Stimulated activated CD8-positive, alpha-beta memory T cell treated with anti-CD3 and anti-CD28 coated beads, Interleukin-12 subunit alpha, Interleukin-12 subunit beta, amount 100 ng/mL, for 24 hours (primary cell): Measurements from ENCODE around the gene CSNK1A1L.

ENCODE experiments used
- DNase-seq: peaks from one replicate; pipeline ENCODE4 v3.0.0-alpha.2; 2020; ENCODE audit errors: extremely low read depth

The CSNK1A1L gene

DNA sequence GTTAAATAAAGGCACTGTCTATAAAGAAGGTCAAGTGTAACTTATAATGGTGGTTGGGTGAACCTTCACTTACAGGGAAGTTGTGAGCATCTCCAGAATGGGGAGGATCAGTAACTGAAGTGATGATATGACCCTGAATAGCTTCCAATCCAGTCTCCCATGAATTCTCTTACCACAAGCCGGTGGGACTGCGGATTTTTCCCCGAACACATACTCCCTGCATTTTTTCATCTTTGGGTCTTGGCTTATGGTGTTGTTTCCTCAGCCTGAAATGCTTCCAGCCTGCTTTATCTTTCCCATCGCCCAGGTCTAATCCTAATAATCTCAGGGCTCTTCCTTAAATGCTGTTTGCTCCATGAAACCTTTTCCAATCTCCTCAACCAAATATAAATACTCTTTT, 2.0 kb upstream of the CSNK1A1L start:
- no peak for DNase-seq

DNA sequence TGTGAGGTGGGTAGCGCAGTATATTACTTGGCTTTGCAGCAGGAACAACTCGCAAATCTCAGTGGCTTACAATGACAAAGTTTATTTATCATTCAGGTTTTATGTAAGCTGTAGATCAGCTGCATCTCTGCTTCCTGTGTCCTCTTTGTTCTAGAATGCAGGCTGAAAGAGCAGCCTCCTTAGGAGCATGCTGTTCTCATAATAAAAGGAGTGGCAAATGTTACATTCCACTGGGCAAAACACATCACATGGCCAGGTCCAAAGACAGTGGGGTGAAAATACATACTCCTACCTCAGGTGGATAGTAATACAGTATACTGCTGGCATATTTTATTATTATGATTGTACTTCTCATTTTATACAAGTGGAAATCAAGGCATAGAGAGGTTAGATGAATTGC, 1.2 kb upstream of the CSNK1A1L start:
- no peak for DNase-seq

DNA sequence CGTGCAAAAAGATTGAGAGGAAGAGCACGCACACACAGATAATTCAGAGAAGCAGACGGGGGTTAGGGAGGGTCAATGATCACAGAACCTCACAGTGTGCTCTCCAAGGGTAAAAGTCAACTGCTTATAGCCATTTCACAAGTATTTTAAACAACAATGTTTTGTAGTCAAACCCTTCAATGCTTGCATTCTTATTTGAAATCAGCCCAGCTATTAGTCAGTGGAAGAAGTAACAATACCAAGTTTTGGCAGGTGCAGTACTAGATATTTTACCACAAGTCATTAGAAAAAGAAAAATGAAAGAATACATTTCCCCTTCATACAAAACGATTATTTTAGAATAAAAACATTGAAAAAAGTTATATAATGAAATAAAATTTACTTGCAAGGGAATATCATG, 2.6 kb downstream of the CSNK1A1L start:
- DNase-seq: no peak

DNA sequence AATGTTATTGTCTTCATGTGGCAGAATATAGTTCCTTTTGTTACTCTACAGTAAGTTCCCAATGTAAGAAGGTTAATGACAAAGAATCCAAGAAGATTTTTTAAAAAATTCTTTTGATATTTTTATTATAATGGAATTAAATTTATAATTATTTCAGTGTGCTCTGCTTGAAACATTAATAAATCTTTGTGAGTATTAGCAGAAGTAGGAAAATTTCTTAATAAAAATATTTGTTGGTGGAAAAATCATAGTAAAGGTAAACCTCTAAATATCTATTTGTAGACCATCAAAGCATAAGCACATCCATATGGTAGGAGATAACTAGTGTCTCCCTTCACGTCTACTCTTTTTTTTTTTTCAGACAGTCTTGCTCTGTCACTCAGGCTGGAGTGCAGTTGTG, 4.3 kb downstream of the CSNK1A1L start:
- DNase-seq: no peak

DNA sequence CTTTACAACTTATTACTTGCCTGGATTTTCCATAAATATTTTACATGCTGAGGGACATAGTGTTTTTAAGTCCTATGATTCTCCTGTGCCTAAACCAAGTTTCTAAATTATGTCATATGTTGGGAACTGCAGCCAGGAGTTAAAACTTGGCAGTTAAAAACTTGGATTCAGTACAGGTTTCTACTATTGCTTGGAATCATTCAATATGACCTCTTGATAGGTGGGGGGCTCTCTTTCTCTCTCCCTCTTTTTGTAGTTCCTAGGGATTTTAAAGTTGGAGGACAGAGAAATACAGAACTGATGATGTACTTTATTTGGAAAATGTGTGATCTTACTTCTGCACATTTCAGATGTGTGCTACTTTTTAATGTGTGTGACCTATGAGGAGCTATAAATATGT, 4.7 kb downstream of the CSNK1A1L start:
- DNase-seq: no peak

DNA sequence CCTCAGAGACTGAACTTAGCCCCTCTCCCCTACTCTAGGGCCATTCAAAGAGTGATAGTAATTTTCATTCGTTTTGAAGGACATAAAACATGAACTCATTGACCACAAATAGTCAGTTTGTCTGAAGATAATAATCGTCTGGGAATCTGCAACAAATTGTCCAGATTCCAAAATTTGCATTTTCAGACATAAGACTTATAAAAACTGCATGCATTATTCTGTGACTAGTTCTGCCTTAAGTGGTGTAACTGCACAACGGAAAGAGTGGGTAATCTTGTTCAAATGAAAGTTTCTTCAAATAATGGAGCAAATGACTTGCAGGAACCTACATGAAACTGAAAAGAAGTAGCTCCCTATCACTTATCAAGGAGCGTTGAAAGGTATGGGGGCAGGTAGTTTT, 8.4 kb downstream of the CSNK1A1L start:
- no peak for DNase-seq

DNA sequence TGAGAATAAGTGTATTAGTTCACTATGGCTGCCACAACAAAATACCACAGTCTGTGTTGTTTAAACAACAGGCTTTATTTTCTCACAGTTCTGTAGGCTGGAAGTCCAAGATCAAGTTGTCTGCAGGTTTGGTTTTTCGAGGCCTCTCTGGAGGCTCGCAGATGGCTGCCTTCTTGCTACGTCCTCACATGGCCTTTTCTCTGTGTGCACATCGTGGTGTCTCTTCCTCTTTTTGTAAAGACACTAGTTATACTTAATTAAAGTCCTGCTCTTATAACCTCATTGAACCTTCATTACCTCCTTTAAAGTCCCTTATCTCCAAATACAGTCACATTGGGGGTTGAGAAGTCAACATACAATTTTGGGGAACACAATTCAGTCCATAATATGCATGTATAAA, 10.6 kb downstream of the CSNK1A1L start:
- no peak for DNase-seq

DNA sequence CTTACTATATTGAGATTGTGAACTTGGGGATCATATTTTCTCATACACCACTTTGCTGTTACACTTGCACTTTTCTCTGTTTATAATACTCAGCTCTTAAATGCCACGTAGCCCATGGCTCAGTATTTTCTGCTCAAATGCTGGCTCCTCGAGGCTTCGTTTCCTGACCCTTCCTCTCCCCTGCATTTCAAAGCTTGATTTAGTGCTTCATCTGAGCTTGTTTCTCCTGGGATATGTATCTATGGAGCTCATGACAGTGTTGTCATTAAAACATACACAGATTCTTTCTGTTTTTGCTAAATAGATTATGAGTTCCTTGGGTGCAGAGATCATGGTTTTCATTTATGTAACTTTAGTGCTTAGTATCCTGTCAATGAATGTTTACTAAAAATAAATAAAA, 11.4 kb downstream of the CSNK1A1L start:
- DNase-seq: no peak

DNA sequence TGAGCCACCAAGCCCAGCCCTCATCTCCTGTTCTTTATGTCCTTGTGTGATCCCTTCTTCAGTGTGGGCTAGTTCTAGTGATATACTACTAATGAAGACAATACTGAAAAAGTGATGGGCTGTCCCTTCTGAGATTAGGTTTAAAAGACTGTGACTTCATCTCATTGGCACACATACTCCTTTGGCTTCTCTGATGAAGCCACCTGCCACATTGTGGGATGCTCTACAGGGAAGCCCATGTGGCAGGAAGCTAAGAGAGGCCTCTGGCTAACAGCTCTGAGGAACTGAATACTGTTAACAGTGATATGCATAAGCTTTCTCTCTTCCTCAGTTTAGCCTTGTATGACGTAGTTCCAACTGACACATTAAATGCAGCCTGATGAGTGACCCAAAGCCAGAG, 13.6 kb downstream of the CSNK1A1L start:
- DNase-seq: no peak

DNA sequence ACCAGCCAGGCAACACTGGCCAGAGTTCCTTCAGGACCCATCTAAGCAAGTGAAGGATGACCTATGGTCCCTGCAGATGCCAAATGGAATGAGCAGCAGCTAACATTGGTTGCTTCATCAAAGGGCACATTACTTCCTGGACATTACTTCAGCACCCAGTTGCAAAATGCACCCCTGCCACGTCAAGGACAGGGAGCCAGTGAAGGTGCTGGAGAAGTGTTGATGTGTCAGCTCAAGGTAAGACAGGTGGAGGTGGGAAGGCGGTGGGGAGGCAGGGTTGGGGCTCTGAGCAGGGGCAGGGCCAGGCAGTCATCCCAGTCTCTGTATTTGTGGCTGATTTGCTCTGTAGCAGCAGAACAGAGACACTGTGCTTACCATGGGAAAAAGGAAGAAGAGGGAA, 14.6 kb downstream of the CSNK1A1L start:
- no peak for DNase-seq

DNA sequence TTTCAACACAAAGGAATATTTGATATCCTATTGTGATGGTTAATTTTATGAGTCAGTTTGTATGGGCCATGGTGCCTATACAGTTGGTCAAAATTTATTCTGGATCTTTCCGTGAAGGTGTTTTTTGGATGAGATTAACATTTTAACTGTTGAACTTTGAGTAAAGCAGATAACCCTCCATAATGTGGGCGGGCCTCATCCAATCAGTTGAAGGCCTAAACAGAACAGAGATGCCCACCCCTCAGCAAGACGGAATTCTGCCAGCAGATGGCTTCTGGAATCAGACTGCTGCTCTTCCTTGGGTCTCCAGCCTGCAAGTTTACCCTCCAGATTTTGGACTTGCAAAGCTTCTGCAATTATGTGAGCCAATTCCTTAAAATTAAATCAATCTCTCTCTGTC, 16.0 kb downstream of the CSNK1A1L start:
- DNase-seq: no peak

DNA sequence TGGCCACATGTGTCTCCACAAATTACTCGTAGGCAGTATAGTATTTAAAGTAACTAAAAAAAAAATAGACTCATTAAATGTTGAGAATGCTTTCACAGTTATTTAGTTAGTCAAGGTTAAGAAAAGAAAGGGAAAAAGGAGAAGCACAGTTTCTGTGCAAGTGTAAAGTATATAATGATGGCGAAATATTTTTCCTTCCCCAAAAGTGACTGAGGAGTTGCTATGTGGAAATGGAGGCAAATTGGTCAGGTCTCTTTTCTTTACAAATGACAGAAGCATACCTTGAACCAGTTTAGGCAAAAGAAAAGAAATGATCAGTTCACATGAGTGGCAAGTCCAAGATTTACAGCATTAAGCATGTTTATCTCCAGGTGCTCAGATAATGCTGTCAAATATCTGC, 18.0 kb downstream of the CSNK1A1L start:
- no peak for DNase-seq

DNA sequence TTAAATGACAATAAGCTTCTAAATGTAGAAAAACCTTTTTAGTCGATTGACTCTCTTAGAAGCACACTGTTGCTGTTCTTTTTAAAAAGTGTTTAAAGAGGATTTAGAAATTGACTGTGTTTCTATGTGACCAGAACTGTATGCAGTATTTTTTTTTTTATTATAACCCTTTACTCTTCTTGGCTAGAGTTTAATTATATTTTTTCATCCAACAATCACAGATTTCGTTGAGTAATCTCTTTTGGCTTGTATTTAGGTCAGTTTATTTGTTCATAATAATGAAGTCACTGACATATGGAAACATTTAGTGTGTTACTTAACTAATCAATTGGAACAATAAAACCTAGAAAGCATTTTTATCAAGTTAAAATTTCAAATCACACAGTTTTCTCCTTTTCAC, 19.9 kb downstream of the CSNK1A1L start:
- DNase-seq: no peak

DNA sequence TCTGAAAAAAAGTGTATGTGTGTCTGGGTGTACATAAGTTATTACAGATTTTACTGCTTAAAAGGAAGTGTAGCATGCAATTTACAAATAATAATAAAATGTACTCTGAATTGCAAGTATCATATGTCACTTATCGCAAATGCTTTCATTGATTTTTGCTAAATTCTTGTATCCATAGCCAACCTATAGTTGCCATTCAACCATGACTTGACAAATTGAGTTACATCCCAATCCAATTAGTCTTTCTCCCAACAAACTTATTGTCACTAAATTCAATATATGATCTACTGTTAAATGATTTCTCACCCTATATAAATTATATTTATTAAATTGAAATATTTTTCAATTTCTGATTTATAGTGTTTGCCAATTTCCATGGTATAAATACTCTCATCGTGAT, 28.6 kb downstream of the CSNK1A1L start:
- no peak for DNase-seq

DNA sequence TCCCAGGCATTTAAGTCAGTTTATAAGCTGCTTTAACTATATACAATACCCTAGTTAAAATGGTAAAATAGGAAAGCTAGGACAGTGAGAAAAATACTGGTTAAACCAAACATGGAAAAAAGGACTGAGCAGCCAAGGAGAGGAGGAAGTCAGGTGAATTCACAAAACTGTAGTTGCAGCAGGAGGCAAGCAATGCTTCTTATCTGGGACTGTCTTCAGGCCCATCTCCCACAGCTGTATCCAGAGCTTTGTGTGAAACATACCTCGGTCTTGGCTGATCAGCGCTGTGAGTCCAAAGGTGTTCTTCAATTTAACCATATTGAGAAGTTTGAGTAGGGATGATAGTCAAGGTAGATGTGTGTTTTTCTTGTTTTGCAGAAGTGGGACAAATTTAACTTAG, 30.3 kb downstream of the CSNK1A1L start:
- DNase-seq: no peak

DNA sequence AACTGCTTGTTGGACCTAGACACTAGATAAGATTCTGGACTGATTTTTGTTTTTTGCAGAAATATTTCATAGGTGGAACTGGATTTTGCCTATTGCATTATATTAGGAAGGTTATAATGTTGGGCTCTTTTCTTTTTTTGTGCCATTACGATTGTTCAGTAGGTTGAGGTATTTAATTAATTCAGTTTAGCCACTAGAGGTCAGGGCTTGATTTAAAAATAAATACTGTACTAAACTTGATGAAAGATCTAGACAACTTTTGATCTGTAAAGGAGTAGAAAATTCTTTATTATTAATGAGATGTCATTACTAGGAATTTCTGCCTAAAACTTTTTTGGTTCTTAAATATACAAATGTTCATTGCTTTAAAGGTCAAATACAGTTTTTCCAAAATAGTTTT, 30.8 kb downstream of the CSNK1A1L start:
- DNase-seq: no peak

DNA sequence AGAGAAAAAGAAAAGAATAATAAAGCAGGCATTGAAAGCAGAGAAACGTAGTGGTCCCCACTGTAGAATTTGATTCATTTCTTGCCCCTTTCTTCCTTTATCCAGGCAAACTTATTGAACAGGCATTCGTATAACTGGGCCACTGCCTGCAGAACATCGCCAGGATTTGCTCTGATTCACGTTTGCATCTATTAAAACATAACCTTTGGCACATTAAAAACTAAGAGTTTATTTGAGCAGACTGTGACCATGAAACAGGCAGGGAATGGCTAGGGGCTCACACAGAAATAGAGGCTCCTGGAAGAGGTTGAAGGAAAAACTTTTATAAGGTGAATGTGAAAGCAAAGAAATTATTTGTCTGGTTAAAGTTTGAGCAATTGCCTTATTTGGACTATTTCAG, 33.4 kb downstream of the CSNK1A1L start:
- no peak for DNase-seq

DNA sequence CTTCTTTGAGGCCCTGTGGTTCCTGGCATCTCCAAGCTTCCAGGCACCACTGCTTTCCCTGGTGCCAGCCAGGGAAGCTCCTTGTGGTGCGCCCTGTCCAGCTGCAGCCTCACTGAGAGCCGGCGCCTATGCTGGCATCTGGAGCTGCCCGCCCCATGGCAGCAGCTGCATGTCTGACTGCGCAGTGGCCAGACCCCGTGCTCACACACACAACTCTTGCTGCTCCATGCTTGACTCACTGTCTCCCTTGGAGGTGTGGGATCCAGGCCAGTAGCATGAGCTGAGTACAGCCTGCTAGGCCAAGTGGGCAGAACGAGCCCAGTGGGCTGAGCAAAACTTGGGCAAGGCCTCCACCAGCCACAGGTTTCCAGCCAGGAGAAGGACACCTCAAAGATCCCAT, 34.5 kb downstream of the CSNK1A1L start:
- no peak for DNase-seq

DNA sequence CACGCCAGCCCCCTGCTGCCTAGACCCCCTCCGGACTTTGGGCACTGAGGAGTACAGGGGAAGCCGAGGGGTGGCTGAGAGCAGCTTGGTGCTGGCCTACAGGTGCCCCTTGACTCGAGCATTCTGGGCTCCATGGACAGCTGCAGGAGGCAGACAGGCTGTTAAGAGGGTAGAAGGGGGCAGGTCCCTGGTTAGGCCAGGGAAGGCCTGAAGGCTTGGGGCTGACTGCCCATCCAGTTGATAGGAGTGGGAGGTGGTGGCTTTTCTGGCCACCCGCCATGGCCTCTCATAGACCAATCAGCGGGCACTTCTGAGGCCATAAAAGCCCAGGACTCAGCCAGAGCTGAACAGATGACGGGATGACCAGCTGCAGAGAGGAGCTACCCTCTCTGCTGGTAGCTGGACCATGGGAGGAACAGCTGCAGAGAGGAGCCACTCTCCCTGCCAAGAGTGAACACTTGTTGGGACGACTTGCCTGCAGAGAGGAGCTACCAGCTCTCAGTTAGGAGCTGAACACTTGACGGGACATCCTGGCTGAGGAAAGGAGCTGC, 35.2 kb downstream of the CSNK1A1L start:
- DNase-seq: no peak

DNA sequence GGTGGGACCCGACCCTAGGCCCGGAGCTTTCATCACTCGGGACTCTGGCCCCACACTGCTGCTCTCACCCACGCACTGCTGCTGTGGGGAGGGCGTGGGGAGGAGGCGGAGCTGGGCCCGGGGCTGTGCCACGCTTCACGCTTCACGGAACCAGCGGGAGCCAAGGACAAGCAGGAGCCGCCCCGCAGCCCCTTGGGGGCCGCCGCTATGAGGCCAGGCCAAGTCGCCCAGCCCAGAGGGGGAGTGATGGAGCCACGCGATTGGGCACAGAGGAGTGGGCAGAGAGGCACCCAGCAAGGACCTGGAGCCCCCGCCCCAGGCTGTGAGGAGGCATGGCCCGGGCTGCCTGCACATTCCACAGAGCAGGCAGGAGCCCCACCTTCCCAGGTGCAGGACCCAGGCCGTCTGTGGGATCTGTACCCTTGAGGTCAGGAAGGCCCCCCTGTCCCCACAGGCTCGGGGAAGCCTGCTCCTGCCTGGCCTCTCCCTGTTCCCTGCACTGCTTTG, 35.8 kb downstream of the CSNK1A1L start:
- DNase-seq: no peak

DNA sequence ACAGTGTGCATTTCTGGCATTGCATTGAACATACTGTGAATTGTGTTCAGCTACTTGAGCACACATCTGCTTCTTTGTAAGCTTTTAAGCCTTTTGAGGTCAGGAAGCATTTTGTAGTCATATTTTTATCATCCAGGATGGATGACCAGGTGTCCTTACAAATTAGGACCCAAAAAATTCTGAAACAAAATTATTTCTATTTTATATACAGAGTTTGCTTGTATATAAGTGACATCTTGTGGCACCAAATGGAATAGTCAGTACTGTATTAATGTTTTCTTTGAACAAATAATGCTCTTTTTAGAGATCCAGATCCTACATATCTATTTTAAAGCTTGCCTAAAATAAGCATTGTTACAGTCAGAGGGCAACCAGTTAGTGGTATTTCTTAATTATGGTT, 36.5 kb downstream of the CSNK1A1L start:
- DNase-seq: no peak

DNA sequence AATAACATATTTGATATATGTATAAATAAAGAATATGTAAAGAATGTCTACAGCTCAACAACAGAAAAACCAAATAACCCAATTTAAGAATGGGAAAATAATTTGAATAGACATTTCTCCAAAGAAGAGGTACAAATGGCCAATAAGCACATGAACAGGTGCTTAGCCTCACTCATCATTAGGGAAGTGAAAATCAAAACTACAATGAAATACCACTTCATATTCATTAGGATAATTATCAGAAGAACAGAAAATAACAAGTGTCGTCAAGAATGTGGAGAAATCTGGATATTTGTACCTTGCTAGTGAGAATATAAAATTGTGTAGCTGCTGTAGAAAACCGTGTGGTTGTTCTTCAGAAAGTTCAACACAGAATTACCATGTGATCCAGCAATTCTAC, 37.6 kb downstream of the CSNK1A1L start:
- DNase-seq: no peak

DNA sequence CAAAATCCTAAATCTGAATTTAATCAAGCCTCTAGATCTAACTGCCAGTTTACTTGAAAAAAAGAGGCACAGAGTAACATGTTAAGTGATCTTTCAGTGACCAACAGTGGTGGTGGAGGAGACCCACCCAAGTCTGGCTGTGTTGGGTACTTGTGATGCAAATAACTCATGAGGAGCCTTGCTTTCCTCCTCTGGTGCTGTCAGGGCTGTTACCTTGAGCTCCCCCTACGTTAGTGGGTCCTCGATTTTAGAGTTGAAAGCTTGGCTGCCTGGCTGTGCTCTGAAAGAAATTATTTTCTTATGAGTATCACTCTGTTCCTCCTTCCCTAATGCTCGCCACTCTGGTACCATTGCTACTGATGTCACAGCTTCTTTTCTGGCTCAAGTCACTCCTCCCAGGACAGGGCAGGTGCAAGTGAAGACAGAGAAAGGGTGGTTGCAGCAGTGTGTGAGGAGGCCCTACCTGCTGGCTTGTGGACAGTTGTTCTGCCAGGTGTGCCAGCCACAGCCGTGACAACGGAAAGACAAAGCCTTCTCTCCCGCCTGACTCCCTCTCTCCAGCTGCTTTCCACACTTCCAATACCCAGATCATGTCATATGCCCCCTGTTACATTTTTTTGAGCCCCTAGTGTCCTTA, 39.5 kb downstream of the CSNK1A1L start:
- DNase-seq: no peak

DNA sequence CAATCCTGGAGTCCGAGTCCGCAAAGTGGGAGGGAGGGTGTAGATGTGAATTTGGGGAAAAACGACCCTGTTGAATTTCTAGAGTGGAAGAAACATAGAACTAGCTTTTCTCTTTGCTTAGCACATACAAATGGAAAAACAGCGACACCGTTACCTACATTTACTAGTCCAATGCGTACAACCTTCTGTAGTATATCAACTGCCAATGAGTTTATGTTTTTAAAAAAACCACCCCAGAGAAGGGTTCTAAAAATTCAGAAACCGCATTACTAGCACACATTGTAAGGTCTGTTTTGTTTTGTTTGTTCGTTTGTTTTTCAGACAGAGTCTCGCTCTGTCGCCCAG, 45.6 kb downstream of the CSNK1A1L start:
- DNase-seq: no peak
